ENCODE results near the gene LMLN. TPM values are rescaled to one million over a fixed set of nuclear protein-coding genes. Genes with fewer than 3 reads are reported as not detected.

Gene LMLN
- total RNA-seq, 4 donors from 2014 or later: 2.8 to 7.5 (median 4.1) TPM

- Histone ChIP-seq H3K36me3 (no peaks in the 10 kb centered on the region), H3K4me1 (no peaks in the 10 kb centered on the region), H3K4me3 (no peak overlapping the region), H3K9me3 (no peaks in the 10 kb centered on the region), H3K27me3 (peaks cover 40% of the 10 kb centered on the region), H3K27ac (no peak overlapping the region)
- 89 to 91% methylated on average over 5 of the region's 5 CpGs for WGBS, 2 donors (ENCODE audit: low coverage in 1 of 2)
- TF ChIP-seq POLR2AphosphoS5 (IDR thresholded peaks at IDR 0.05) (no peak), CTCF (IDR thresholded peaks at IDR 0.05) (no peak), POLR2A (IDR thresholded peaks at IDR 0.05) (no peak), EP300 (IDR thresholded peaks at IDR 0.05) (no peak)
- ATAC-seq: no peak
Measured at GRCh38 chr3:198070871-198071270, 110.9 kb downstream of the LMLN start.

GRCh38 chr3:198071602-198072287 lies 111.7 kb downstream of the LMLN start:
- ATAC-seq: no peak
- Histone ChIP-seq H3K36me3 (no peaks in the 10 kb centered on the region), H3K27ac (no peak overlapping the region), H3K9me3 (no peaks in the 10 kb centered on the region), H3K27me3 (peaks cover 48% of the 10 kb centered on the region), H3K4me1 (no peaks in the 10 kb centered on the region), H3K4me3 (no peak overlapping the region)
- TF ChIP-seq CTCF (IDR thresholded peaks at IDR 0.05) (no peak), POLR2A (IDR thresholded peaks at IDR 0.05) (no peak)
- WGBS, 2 donors (ENCODE audit: low coverage in 1 of 2): 50 to 66% methylated on average over 3 to 4 of the region's 4 CpGs

- H3K36me3 ChIP-seq: no peaks in the 10 kb centered on the region
- H3K9me3 ChIP-seq: peaks cover 0 to 7% (median 0%) of the 10 kb centered on the region in 3 donors
- peaks cover 87% of the 10 kb centered on the region for H3K27me3 ChIP-seq
- H3K4me1 ChIP-seq: peaks cover 0 to 20% (median 13%) of the 10 kb centered on the region in 3 donors
- ATAC-seq: no peak
- TF ChIP-seq EP300 (IDR thresholded peaks at IDR 0.05) (no peak), POLR2A (IDR thresholded peaks at IDR 0.05) (no peak), POLR2AphosphoS5 (IDR thresholded peaks at IDR 0.05) (no peak), CTCF (IDR thresholded peaks at IDR 0.05) (no peak)
- no peak overlapping the region for H3K27ac ChIP-seq
- H3K4me3 ChIP-seq: no peak overlapping the region
- 38 to 46% methylated on average over 8 of the region's 8 CpGs for WGBS, 2 donors (ENCODE audit: low coverage in 1 of 2)
Measured at GRCh38 chr3:198076722-198077308, 116.8 kb downstream of the LMLN start.

- ATAC-seq: peak; percentile 56
- H3K4me1 ChIP-seq: peaks cover 0 to 20% (median 13%) of the 10 kb centered on the region in 3 donors
- peaks cover 95% of the 10 kb centered on the region for H3K27me3 ChIP-seq
- WGBS, 2 donors (ENCODE audit: low coverage in 1 of 2): 31 to 39% methylated on average over 9 of the region's 47 CpGs
- H3K9me3 ChIP-seq: peaks cover 0 to 7% (median 0%) of the 10 kb centered on the region in 3 donors
- peak overlapping the region in 1 of 2 donors; percentile 49 for H3K4me3 ChIP-seq
- no peaks in the 10 kb centered on the region for H3K36me3 ChIP-seq
- no peak overlapping the region for H3K27ac ChIP-seq
- TF ChIP-seq EP300 (IDR thresholded peaks at IDR 0.05) (no peak), CTCF (IDR thresholded peaks at IDR 0.05) (no peak), POLR2AphosphoS5 (IDR thresholded peaks at IDR 0.05) (no peak), POLR2A (IDR thresholded peaks at IDR 0.05) (no peak)
Measured at GRCh38 chr3:198079771-198080520, 119.9 kb downstream of the LMLN start.

All from gastroesophageal sphincter (tissue), 4 donors.